H9 (cell line): ENCODE results near the gene BARHL2. TPM values are rescaled to one million over a fixed set of nuclear protein-coding genes. Genes with fewer than 3 reads are reported as not detected.

Source experiments
- DNase-seq: peaks from one replicate; pipeline ENCODE4 v3.0.0-alpha.2; 2017
- H2AFZ ChIP-seq: one replicate; pipeline ENCODE4 v1.6.1; 2013; ENCODE audit warnings: mild to moderate bottlenecking, low read length, control low read depth, moderate library complexity
- H2AK5ac ChIP-seq: 2 replicates; pipeline ENCODE4 v1.6.1; 2013; ENCODE audit warnings: low read length, control low read depth, mixed read lengths; ENCODE audit not compliant: insufficient read length
- H2BK120ac ChIP-seq: one replicate; pipeline ENCODE4 v1.6.1; 2013; ENCODE audit warnings: low read depth, mild to moderate bottlenecking, low read length, control low read depth, inconsistent platforms; ENCODE audit not compliant: poor library complexity, severe bottlenecking
- H2BK12ac ChIP-seq: 2 replicates; pipeline ENCODE4 v1.6.1; 2013; ENCODE audit warnings: low read length, control low read depth, mixed read lengths, low read depth; ENCODE audit not compliant: insufficient read length
- H2BK15ac ChIP-seq: 2 replicates; pipeline ENCODE4 v1.6.1; 2013; ENCODE audit warnings: low read depth, low read length, control low read depth
- H2BK20ac ChIP-seq: one replicate; pipeline ENCODE4 v1.6.1; 2013; ENCODE audit warnings: low read depth, mild to moderate bottlenecking, low read length, control low read depth, inconsistent platforms; ENCODE audit not compliant: poor library complexity, severe bottlenecking
- H2BK5ac ChIP-seq: 2 replicates; pipeline ENCODE4 v1.6.1; 2013; ENCODE audit warnings: low read length, control low read depth, mixed read lengths; ENCODE audit not compliant: insufficient read length
- H3K14ac ChIP-seq: 2 replicates; pipeline ENCODE4 v1.6.1; 2013; ENCODE audit warnings: low read length, control low read depth; ENCODE audit not compliant: insufficient read depth
- H3K18ac ChIP-seq: 2 replicates; pipeline ENCODE4 v1.6.1; 2013; ENCODE audit warnings: low read depth, mild to moderate bottlenecking, mixed read lengths, low read length, control low read depth; ENCODE audit not compliant: insufficient read length
- H3K23ac ChIP-seq: 2 replicates; pipeline ENCODE4 v1.6.1; 2013; ENCODE audit warnings: low read length, control low read depth, mixed read lengths, low read depth; ENCODE audit not compliant: insufficient read length
- H3K23me2 ChIP-seq: 2 replicates; pipeline ENCODE4 v1.6.1; 2013; ENCODE audit warnings: low read depth, mild to moderate bottlenecking, mixed read lengths, low read length, control low read depth; ENCODE audit not compliant: insufficient read length, poor library complexity, severe bottlenecking
- H3K27ac ChIP-seq: 2 replicates; pipeline ENCODE4 v1.5.1; 2013; ENCODE audit warnings: low read length, control low read depth, mixed read lengths, low read depth; ENCODE audit not compliant: insufficient read length
- H3K27me3 ChIP-seq: 2 replicates; pipeline ENCODE4 v1.6.1; 2013; ENCODE audit warnings: low read length, control low read depth, inconsistent platforms; ENCODE audit not compliant: insufficient read depth
- H3K4ac ChIP-seq: 2 replicates; pipeline ENCODE4 v1.6.1; 2013; ENCODE audit warnings: low read depth, mild to moderate bottlenecking, control low read depth, inconsistent platforms, low read length, moderate library complexity
- H3K4me1 ChIP-seq: 2 replicates; pipeline ENCODE4 v1.6.1; 2013; ENCODE audit warnings: low read length, control low read depth, inconsistent platforms; ENCODE audit not compliant: insufficient read depth
- H3K4me2 ChIP-seq: 2 replicates; pipeline ENCODE4 v1.6.1; 2013; ENCODE audit warnings: low read length, control low read depth, mixed read lengths; ENCODE audit not compliant: insufficient read length, insufficient read depth
- H3K56ac ChIP-seq: 2 replicates; pipeline ENCODE4 v1.6.1; 2013; ENCODE audit warnings: low read depth, mild to moderate bottlenecking, mixed read lengths, low read length, control low read depth; ENCODE audit not compliant: insufficient read length
- H3K79me1 ChIP-seq: 2 replicates; pipeline ENCODE4 v1.6.1; 2013; ENCODE audit warnings: low read depth, mild to moderate bottlenecking, moderate library complexity, low read length, control low read depth, inconsistent platforms; ENCODE audit not compliant: insufficient read depth, poor library complexity, severe bottlenecking
- H3K79me2 ChIP-seq: 2 replicates; pipeline ENCODE4 v1.6.1; 2013; ENCODE audit warnings: low read length, control low read depth, inconsistent platforms; ENCODE audit not compliant: insufficient read depth
- H3K9ac ChIP-seq: 2 replicates; pipeline ENCODE4 v1.6.1; 2013; ENCODE audit warnings: low read length, control low read depth, mixed read lengths; ENCODE audit not compliant: insufficient read length; ENCODE audit errors: extremely low read depth
- H3K9me3 ChIP-seq: one replicate; pipeline ENCODE4 v1.6.1; 2013; ENCODE audit warnings: low read depth, low read length, inconsistent platforms; ENCODE audit not compliant: control insufficient read depth
- H3T11ph ChIP-seq: one replicate; pipeline ENCODE4 v1.6.1; 2013; ENCODE audit warnings: mild to moderate bottlenecking, low read length, control low read depth, inconsistent platforms
- H4K20me1 ChIP-seq: one replicate; pipeline ENCODE4 v1.6.1; 2013; ENCODE audit not compliant: control insufficient read depth, insufficient read length, insufficient read depth
- H4K5ac ChIP-seq: 2 replicates; pipeline ENCODE4 v1.6.1; 2013; ENCODE audit warnings: low read depth, mild to moderate bottlenecking, mixed read lengths, low read length, control low read depth; ENCODE audit not compliant: insufficient read length
- H4K8ac ChIP-seq: replicated peaks from 2 replicates; pipeline ENCODE4 v1.6.1; 2013; ENCODE audit warnings: low read length, control low read depth, mixed read lengths, low read depth; ENCODE audit not compliant: insufficient read length
- H4K91ac ChIP-seq: 2 replicates; pipeline ENCODE4 v1.6.1; 2013; ENCODE audit warnings: low read depth, mild to moderate bottlenecking, moderate library complexity, mixed read lengths, low read length, control low read depth; ENCODE audit not compliant: insufficient read length
- H3K27ac Mint-ChIP-seq, 3 experiments: 2 replicates in 2 of 3; 3 replicates in 1 of 3; pipeline ENCODE4 v1.8.0; 2020 to 2021; ENCODE audit warnings: mixed read lengths in 3 of 3, mild to moderate bottlenecking in 1 of 3, moderate library complexity in 1 of 3
- H3K27me3 Mint-ChIP-seq: 2 replicates; pipeline ENCODE4 v1.8.0; 2021; ENCODE audit warnings: low read depth, mild to moderate bottlenecking, moderate library complexity, mixed read lengths
- H3K36me3 Mint-ChIP-seq, 3 experiments: 2 replicates in 2 of 3; 3 replicates in 1 of 3; pipeline ENCODE4 v1.8.0; 2020 to 2021; ENCODE audit warnings: low read depth in 3 of 3, mixed read lengths in 3 of 3; ENCODE audit not compliant: insufficient read depth in 1 of 3
- H3K4me1 Mint-ChIP-seq, 2 experiments: 2 replicates each; pipeline ENCODE4 v1.8.0; 2020; ENCODE audit warnings: mixed read lengths in 2 of 2
- H3K4me3 Mint-ChIP-seq, 2 experiments: 2 replicates in 1 of 2; 3 replicates in 1 of 2; pipeline ENCODE4 v1.8.0; 2020 to 2021; ENCODE audit warnings: mild to moderate bottlenecking in 2 of 2, mixed read lengths in 2 of 2, moderate library complexity in 1 of 2
- H3K9me3 Mint-ChIP-seq, 2 experiments: 2 replicates in 1 of 2; 3 replicates in 1 of 2; pipeline ENCODE4 v1.8.0; 2020; ENCODE audit warnings: mild to moderate bottlenecking in 2 of 2, mixed read lengths in 2 of 2, moderate library complexity in 1 of 2
- WGBS: extraction: QIAGEN DNeasy Blood & Tissue Kit; methylation state at CpG from one replicate; pipeline ENCODE4 v1.1.7; 2013; ENCODE audit warnings: missing lambda C conversion rate, low lambda C conversion rate, mixed read lengths; ENCODE audit not compliant: insufficient read length; ENCODE audit errors: extremely low coverage; 5-methylcytosine and 5-hydroxymethylcytosine counted together
- total RNA-seq: library from RNA; stranded (reverse); gene quantifications from 2 replicates; pipeline ENCODE4 v1.2.1, GENCODE V29; 2021
- TF ChIP-seq, protein P1 (sequence below): fragments of 200-600 bp; sonication (generic); conservative IDR thresholded peaks from 3 replicates; pipeline ENCODE4 v1.8.0; 2021; ENCODE audit warnings: antibody characterized with exemption, mild to moderate bottlenecking

Gene BARHL2
- total RNA-seq, 1 experiment from 2014 or later: not detected

DNA sequence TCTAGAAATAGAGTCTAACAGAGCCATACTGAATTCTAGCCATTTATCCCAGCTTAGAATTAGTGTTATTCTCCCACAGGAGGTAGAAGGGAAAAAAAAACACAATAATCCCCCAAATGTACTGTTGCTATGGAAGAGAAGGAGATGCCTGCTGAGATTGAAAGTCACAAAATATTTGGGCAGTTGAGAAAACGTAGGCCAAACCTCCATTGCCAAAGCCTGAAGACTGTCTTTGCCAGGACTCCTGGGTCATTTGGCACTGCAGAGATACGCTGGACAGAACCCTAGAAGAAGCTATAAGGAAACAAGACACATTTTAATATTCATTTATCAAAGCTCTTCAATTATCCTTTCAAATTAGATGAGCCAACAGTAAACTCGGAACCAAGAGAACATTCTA lies 22.3 kb downstream of the BARHL2 start:
- H2AK5ac ChIP-seq: no peak overlapping the region
- no peaks in the 10 kb centered on the region for H3K27me3 ChIP-seq
- Mint-ChIP-seq H3K27me3 (peaks cover 37% of the 10 kb centered on the region), H3K4me3 (no peak overlapping the region), H3K9me3 (no peaks in the 10 kb centered on the region), H3K27ac (no peak overlapping the region), H3K4me1 (no peaks in the 10 kb centered on the region), H3K36me3 (no peaks in the 10 kb centered on the region)
- H2BK5ac ChIP-seq: no peak overlapping the region
- H4K8ac ChIP-seq: no peak overlapping the region
- no peaks in the 10 kb centered on the region for H3K79me1 ChIP-seq
- no peak overlapping the region for H3K23ac ChIP-seq
- TF ChIP-seq, protein P1, sequence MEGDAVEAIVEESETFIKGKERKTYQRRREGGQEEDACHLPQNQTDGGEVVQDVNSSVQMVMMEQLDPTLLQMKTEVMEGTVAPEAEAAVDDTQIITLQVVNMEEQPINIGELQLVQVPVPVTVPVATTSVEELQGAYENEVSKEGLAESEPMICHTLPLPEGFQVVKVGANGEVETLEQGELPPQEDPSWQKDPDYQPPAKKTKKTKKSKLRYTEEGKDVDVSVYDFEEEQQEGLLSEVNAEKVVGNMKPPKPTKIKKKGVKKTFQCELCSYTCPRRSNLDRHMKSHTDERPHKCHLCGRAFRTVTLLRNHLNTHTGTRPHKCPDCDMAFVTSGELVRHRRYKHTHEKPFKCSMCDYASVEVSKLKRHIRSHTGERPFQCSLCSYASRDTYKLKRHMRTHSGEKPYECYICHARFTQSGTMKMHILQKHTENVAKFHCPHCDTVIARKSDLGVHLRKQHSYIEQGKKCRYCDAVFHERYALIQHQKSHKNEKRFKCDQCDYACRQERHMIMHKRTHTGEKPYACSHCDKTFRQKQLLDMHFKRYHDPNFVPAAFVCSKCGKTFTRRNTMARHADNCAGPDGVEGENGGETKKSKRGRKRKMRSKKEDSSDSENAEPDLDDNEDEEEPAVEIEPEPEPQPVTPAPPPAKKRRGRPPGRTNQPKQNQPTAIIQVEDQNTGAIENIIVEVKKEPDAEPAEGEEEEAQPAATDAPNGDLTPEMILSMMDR: no peak
- no CpG with 5 or more reads among the region's 3 CpGs for WGBS
- H2BK12ac ChIP-seq: no peak overlapping the region
- no peak overlapping the region for H3K14ac ChIP-seq
- no peak overlapping the region for H3K56ac ChIP-seq
- no peak overlapping the region for H4K91ac ChIP-seq
- H2BK120ac ChIP-seq: no peak overlapping the region
- DNase-seq: no peak
- no peaks in the 10 kb centered on the region for H3K4me1 ChIP-seq
- no peak overlapping the region for H3K27ac ChIP-seq
- no peak overlapping the region for H4K5ac ChIP-seq
- no peak overlapping the region for H2BK15ac ChIP-seq
- H3K9ac ChIP-seq: no peak overlapping the region
- H3T11ph ChIP-seq: no peak overlapping the region
- H3K18ac ChIP-seq: no peak overlapping the region
- H3K4ac ChIP-seq: no peak overlapping the region
- no peaks in the 10 kb centered on the region for H3K9me3 ChIP-seq
- no peaks in the 10 kb centered on the region for H3K23me2 ChIP-seq
- H3K4me2 ChIP-seq: no peak overlapping the region
- H2BK20ac ChIP-seq: no peak overlapping the region
- no peaks in the 10 kb centered on the region for H3K79me2 ChIP-seq
- no peaks in the 10 kb centered on the region for H4K20me1 ChIP-seq
- no peak overlapping the region for H2AFZ ChIP-seq
